Measurements from ENCODE around the gene PKHD1.

DNA sequence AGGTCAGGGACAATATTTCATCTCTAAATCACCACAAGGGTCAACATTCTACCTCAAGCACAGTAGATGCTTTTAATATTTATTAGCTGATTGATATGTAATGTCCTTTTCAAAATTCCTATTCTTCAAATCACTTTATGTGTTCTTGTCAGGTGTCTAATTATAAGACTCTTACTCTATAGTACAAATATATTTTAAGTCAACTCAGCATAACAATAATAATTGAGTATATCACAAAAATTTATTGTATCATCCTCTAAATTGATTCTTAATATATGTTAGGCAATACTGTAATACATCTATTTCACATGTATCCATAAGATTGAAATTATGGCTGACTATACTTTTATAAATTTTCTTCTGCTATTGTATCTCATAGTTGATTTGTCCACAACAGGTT, 423.9 kb downstream of the PKHD1 start:
- TF ChIP-seq CTCF (IDR thresholded peaks at IDR 0.05) (no peak), POLR2A (IDR thresholded peaks at IDR 0.05) (no peak), POLR2AphosphoS5 (IDR thresholded peaks at IDR 0.05) (no peak)
